ENCODE measurements around the gene PSTK. TPM values are rescaled to one million over a fixed set of nuclear protein-coding genes. Genes with fewer than 3 reads are reported as not detected.

The PSTK gene
- total and polyA plus RNA-seq, 9 of the 15 experiments (the other 6 are each of a cell fraction or from before 2014, with no cell fraction given), result 13.2 to 49.7 (median 18.9) TPM

DNA sequence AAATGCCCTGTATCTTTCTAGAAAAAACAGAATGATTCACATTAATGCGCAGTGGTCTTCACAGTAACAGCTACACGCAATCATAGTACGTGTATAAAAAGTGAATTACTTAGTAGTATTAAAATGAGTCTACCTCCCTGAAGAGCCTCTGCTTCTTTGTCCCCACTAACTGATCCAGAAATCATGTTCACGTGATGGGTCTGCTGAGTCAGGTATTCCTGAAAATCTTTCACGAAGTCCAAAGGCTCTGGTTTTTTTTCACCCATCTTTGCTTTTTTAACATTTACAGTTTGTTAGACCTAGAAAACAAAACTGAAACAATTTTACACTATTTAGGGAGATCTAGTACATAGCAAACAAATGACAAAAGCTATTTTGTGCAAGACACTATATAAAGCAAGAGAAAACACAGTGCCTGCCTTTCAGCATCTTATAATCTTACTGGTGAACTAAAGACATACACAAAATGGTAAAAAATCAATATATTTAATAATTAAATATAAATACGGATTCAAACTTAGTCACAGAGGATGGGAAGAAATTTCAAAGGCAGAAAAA lies 18.2 kb downstream of the PSTK start:
- H3K9me1 ChIP-seq (ENCODE audit: control insufficient read depth, insufficient read depth, low read length), result no peaks in the 10 kb centered on the region
- CTCF ChIA-PET (ENCODE audit: low intra/inter-chr PET ratio), result no interaction called here
- no peak overlapping the region for H3K4me3 ChIP-seq
- no peaks in the 10 kb centered on the region for H3K9me3 ChIP-seq (replicated peaks; ENCODE audit: control insufficient read depth, insufficient read depth, low read depth, low read length)
- H3K79me2 ChIP-seq (ENCODE audit: control insufficient read depth, insufficient read depth, low read length), result peaks cover 38% of the 10 kb centered on the region
- intact Hi-C loops (cut with micrococcal nuclease) (no loop called here), in situ Hi-C loops (cut with MboI) (no loop called here)
- ATAC-seq (no peak), DNase-seq (ENCODE audit: extremely low read depth in 1 of 4, low spot score in 3 of 4) (no peak), FAIRE-seq (no peak)
- H4K20me1 ChIP-seq (replicated peaks; ENCODE audit: control insufficient read depth, insufficient read depth, low read length), result no peaks in the 10 kb centered on the region
- 89% methylated on average over 6 of the region's 6 CpGs for WGBS (ENCODE audit: insufficient coverage, low coverage, missing lambda C conversion rate)
- POLR2A ChIA-PET, result interaction anchor here (1.0 to 1.9 kb wide), 3 partner anchors 9 to 16 kb away, joined by 6 to 9 read pairs (median 7); no protein-coding TSS in a partner anchor
- H3K27ac ChIP-seq (ENCODE audit: extremely low read depth, low read depth, low read length), result no peak overlapping the region
- H3K27me3 ChIP-seq (ENCODE audit: control insufficient read depth in 2 of 2, insufficient read depth in 2 of 2, low read length in 2 of 2), result no peaks in the 10 kb centered on the region
- no peak overlapping the region for H3K4me2 ChIP-seq (ENCODE audit: insufficient read depth, low read length)
- TF ChIP-seq FOXJ2 (tag; IDR thresholded peaks at IDR 0.05), result no peak
- TF ChIP-seq, protein P1, sequence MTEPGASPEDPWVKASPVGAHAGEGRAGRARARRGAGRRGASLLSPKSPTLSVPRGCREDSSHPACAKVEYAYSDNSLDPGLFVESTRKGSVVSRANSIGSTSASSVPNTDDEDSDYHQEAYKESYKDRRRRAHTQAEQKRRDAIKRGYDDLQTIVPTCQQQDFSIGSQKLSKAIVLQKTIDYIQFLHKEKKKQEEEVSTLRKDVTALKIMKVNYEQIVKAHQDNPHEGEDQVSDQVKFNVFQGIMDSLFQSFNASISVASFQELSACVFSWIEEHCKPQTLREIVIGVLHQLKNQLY (CRISPR knock-in tag; conservative IDR thresholded peaks at IDR 0.05), result no peak
- TF ChIP-seq ZBTB2 (IDR thresholded peaks at IDR 0.05), result no peak
- no peak for TF ChIP-seq ZEB2 (IDR thresholded peaks at IDR 0.05)
- no peak for TF ChIP-seq TRIM24 (IDR thresholded peaks at IDR 0.05)
- no peak for TF ChIP-seq U2AF2 (optimal IDR thresholded peaks at IDR 0.05; ENCODE audit: low read depth, low read length)
- peak; percentile 18; the same call in 1 of the 2 replicates for TF ChIP-seq ZNF316 (IDR thresholded peaks at IDR 0.05)
- TF ChIP-seq STAG1 (CRISPR knock-in tag; IDR thresholded peaks at IDR 0.05; ENCODE audit: borderline replicate concordance), result no peak
- no peak for TF ChIP-seq JUND (IDR thresholded peaks at IDR 0.05; ENCODE audit: borderline replicate concordance, low read depth, low read length)
- no peak for TF ChIP-seq JUND (tag; IDR thresholded peaks at IDR 0.05; ENCODE audit: borderline replicate concordance, low read depth, low read length)
- 0 out of 2 replicates have a peak, but pooled peaks have one; percentile 4 for TF ChIP-seq C11orf30 (IDR thresholded peaks at IDR 0.05; ENCODE audit: low read depth)
- no peak for TF ChIP-seq TGIF2 (CRISPR knock-in tag; IDR thresholded peaks at IDR 0.05)
- no peak for TF ChIP-seq ZBED1 (IDR thresholded peaks at IDR 0.05)
- peaks cover 0 to 3% of the 10 kb centered on the region in 2 experiments; a peak in 2 of 5 replicates for H3K4me1 ChIP-seq (replicated peaks in 1 of 2; ENCODE audit: control insufficient read depth in 2 of 2, insufficient read depth in 2 of 2, low read length in 2 of 2)
- H3K9ac ChIP-seq (ENCODE audit: insufficient read depth in 1 of 2, low read depth in 2 of 2, low read length in 2 of 2), result no peak overlapping the region
- peaks cover 52% of the 10 kb centered on the region for H3K36me3 ChIP-seq (ENCODE audit: control insufficient read depth, insufficient read depth, low read length)
- H2AFZ ChIP-seq (ENCODE audit: low read depth, low read length), result no peak overlapping the region
- BruUV-seq (replicated peaks), result no TSS peak

All from K562 (cell line).